Mammary epithelial cell (primary cell): ENCODE results near the gene TCEAL7.

ENCODE experiments used
- EZH2 ChIP-seq: IDR thresholded peaks from 2 replicates; pipeline ENCODE4 v1.6.1; 2012; ENCODE audit warnings: low read length, inconsistent platforms, borderline replicate concordance
- TF ChIP-seq, protein P1 (sequence below), 2 donors: IDR thresholded peaks in 1 of 2; conservative IDR thresholded peaks in 1 of 2; 2 replicates each; pipeline ENCODE4 v1.5.1; 2011 to 2012; ENCODE audit warnings: inconsistent platforms in 2 of 2, low read length in 2 of 2, mild to moderate bottlenecking in 2 of 2, control low read depth in 1 of 2, low read depth in 1 of 2; ENCODE audit not compliant: insufficient read depth in 1 of 2; ENCODE audit errors: extremely low read depth in 1 of 2

DNA sequence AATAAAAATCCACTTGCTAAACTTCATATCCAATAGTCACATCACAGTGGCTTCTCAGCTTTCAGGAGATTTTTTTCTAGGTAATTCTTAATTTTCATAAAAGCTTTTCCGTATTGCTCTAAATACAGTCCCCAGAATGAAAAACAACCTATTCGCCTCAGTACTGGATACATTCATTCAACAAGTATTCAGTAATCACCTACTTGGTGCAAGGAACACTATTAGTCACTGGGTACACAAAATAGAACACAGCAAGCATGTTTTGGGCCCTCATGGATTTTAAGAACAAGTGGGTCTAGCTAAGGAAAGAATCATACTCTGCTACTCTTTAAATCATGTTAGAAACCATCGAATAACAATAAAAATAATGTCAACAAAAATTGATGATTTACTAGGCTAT lies 43.5 kb downstream of the TCEAL7 start:
- TF ChIP-seq, protein P1, sequence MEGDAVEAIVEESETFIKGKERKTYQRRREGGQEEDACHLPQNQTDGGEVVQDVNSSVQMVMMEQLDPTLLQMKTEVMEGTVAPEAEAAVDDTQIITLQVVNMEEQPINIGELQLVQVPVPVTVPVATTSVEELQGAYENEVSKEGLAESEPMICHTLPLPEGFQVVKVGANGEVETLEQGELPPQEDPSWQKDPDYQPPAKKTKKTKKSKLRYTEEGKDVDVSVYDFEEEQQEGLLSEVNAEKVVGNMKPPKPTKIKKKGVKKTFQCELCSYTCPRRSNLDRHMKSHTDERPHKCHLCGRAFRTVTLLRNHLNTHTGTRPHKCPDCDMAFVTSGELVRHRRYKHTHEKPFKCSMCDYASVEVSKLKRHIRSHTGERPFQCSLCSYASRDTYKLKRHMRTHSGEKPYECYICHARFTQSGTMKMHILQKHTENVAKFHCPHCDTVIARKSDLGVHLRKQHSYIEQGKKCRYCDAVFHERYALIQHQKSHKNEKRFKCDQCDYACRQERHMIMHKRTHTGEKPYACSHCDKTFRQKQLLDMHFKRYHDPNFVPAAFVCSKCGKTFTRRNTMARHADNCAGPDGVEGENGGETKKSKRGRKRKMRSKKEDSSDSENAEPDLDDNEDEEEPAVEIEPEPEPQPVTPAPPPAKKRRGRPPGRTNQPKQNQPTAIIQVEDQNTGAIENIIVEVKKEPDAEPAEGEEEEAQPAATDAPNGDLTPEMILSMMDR (conservative IDR thresholded peaks at IDR 0.05 in 1 of 2, IDR thresholded peaks at IDR 0.05 in 1 of 2; ENCODE audit: extremely low read depth in 1 of 2, insufficient read depth in 1 of 2, low read depth in 1 of 2, low read length in 2 of 2): no peak
- no peak for TF ChIP-seq EZH2
